AG10803 (cell line): ENCODE measurements around the gene ZNF316.
A peak's percentile ranks its signal among the peaks of the same experiment; 100 is the strongest.
"Not testable (repeated sequence)": the region's sequence is repeated elsewhere in the genome, so short reads cannot be mapped to it uniquely, and the experiment has no call there.

Experiments
- DNase-seq: peaks from one replicate; pipeline ENCODE4 v3.0.0; 2010; ENCODE audit warnings: low read depth
- H3K4me3 ChIP-seq: 2 replicates; pipeline ENCODE4 v1.5.1; 2011; ENCODE audit warnings: mild to moderate bottlenecking, low read length, control low read depth
- CTCF ChIP-seq: conservative IDR thresholded peaks from 2 replicates; pipeline ENCODE4 v1.5.1; 2011; ENCODE audit warnings: mild to moderate bottlenecking, low read length, control low read depth, inconsistent platforms

The ZNF316 gene

GRCh38 chr7:6656413-6656812, 19.3 kb downstream of the ZNF316 start:
- DNase-seq: no peak
- no peak overlapping the region for H3K4me3 ChIP-seq
- no peak for TF ChIP-seq CTCF

- DNase-seq: no peak
Measured at GRCh38 chr7:6658618-6659345, 21.7 kb downstream of the ZNF316 start.

GRCh38 chr7:6670851-6671250, 33.7 kb downstream of the ZNF316 start:
- DNase-seq, H3K4me3 ChIP-seq: not testable (repeated sequence)

More at GRCh38 chr7:6658618-6659345, 21.7 kb downstream of the ZNF316 start:
- TF ChIP-seq CTCF: no peak
- H3K4me3 ChIP-seq: no peak overlapping the region

- no peak for DNase-seq
- no peak overlapping the region for H3K4me3 ChIP-seq
Measured at GRCh38 chr7:6675807-6676405, 38.8 kb downstream of the ZNF316 start.

GRCh38 chr7:6680146-6680545, 43.0 kb downstream of the ZNF316 start:
- no peak overlapping the region for H3K4me3 ChIP-seq
- no peak for TF ChIP-seq CTCF
- DNase-seq: no peak

More at GRCh38 chr7:6675807-6676405, 38.8 kb downstream of the ZNF316 start:
- no peak for TF ChIP-seq CTCF

- H3K4me3 ChIP-seq: no peak overlapping the region
- no peak for DNase-seq
- TF ChIP-seq CTCF: no peak
Measured at GRCh38 chr7:6691103-6691502, 54.0 kb downstream of the ZNF316 start.

- no peak for TF ChIP-seq CTCF
- peak; percentile 24 for DNase-seq
- no peak overlapping the region for H3K4me3 ChIP-seq
Measured at GRCh38 chr7:6691609-6692106, 54.5 kb downstream of the ZNF316 start.
